CD4-positive, CD25-positive, alpha-beta regulatory T cell (primary cell): ENCODE data around the gene SOCS1. TPM values are rescaled to one million over a fixed set of nuclear protein-coding genes. Genes with fewer than 3 reads are reported as not detected.

ENCODE experiments used
- ATAC-seq, 2 donors: fragments of 150-1000 bp; cut with Tn5 transposase; one replicate each; pipeline ENCODE4 v1.10.0; 2021; ENCODE audit warnings: low read depth in 2 of 2, moderate number of reproducible peaks in 2 of 2, moderate library complexity in 1 of 2
- DNase-seq, 3 donors: peaks; one replicate each; pipeline versions ENCODE4 v3.0.0 to v3.0.0-alpha.2; 2012 to 2022; ENCODE audit warnings: mixed read lengths in 1 of 3
- H3K27ac ChIP-seq: one replicate; pipeline ENCODE4 v1.7.0; 2013; ENCODE audit warnings: mild to moderate bottlenecking, low read length; ENCODE audit not compliant: insufficient read depth, poor library complexity, severe bottlenecking
- H3K27me3 ChIP-seq: one replicate; pipeline ENCODE4 v1.7.0; 2013; ENCODE audit warnings: low read length; ENCODE audit not compliant: control insufficient read depth, insufficient read depth
- H3K36me3 ChIP-seq: one replicate; pipeline ENCODE4 v1.7.0; 2013; ENCODE audit warnings: mild to moderate bottlenecking, low read length, moderate library complexity; ENCODE audit not compliant: control insufficient read depth, insufficient read depth
- H3K4me1 ChIP-seq: 2 replicates; pipeline ENCODE4 v1.7.0; 2013; ENCODE audit warnings: mild to moderate bottlenecking, low read length; ENCODE audit not compliant: insufficient read depth, control insufficient read depth, poor library complexity, severe bottlenecking
- H3K4me3 ChIP-seq: one replicate; pipeline ENCODE4 v1.7.0; 2013; ENCODE audit warnings: low read depth, mild to moderate bottlenecking, low read length, moderate library complexity
- H3K9me3 ChIP-seq, 2 experiments: 1 replicate in 1 of 2; 2 replicates in 1 of 2; pipeline ENCODE4 v1.7.0; 2013; ENCODE audit warnings: low read length in 2 of 2, mild to moderate bottlenecking in 1 of 2, moderate library complexity in 1 of 2; ENCODE audit not compliant: control insufficient read depth in 2 of 2
- H3K27ac Mint-ChIP-seq, 3 donors: one replicate each; pipeline ENCODE4 v1.8.0; 2020 to 2022; ENCODE audit warnings: mild to moderate bottlenecking in 3 of 3, mixed read lengths in 3 of 3, moderate library complexity in 2 of 3
- H3K27me3 Mint-ChIP-seq: one replicate; pipeline ENCODE4 v1.8.0; 2022; ENCODE audit warnings: mild to moderate bottlenecking, mixed read lengths
- H3K36me3 Mint-ChIP-seq: one replicate; pipeline ENCODE4 v1.8.0; 2020; ENCODE audit warnings: mixed read lengths
- H3K4me1 Mint-ChIP-seq, 4 donors: one replicate each; pipeline ENCODE4 v1.8.0; 2020 to 2022; ENCODE audit warnings: mixed read lengths in 4 of 4, mild to moderate bottlenecking in 1 of 4
- H3K4me3 Mint-ChIP-seq, 4 donors: one replicate each; pipeline ENCODE4 v1.8.0; 2020 to 2022; ENCODE audit warnings: mild to moderate bottlenecking in 4 of 4, mixed read lengths in 4 of 4, moderate library complexity in 3 of 4
- H3K9me3 Mint-ChIP-seq, 7 donors: one replicate each; pipeline ENCODE4 v1.8.0; 2020 to 2022; ENCODE audit warnings: mixed read lengths in 7 of 7, mild to moderate bottlenecking in 3 of 7, moderate library complexity in 2 of 7
- polyA plus RNA-seq, 4 donors: library from polyadenylated mRNA; unstranded; fragments of 300-500 nt; fragmentation: Illumina TruSeq; gene quantifications; one replicate each; pipeline ENCODE4 v1.2.3, GENCODE V29; 2021
- total RNA-seq: library from RNA; stranded (reverse); gene quantifications from one replicate; pipeline ENCODE4 v1.2.3, GENCODE V29; 2022

The SOCS1 gene
- total and polyA plus RNA-seq, 5 donors from 2014 or later: 8.6 to 91.5 (median 10.5) TPM

DNA sequence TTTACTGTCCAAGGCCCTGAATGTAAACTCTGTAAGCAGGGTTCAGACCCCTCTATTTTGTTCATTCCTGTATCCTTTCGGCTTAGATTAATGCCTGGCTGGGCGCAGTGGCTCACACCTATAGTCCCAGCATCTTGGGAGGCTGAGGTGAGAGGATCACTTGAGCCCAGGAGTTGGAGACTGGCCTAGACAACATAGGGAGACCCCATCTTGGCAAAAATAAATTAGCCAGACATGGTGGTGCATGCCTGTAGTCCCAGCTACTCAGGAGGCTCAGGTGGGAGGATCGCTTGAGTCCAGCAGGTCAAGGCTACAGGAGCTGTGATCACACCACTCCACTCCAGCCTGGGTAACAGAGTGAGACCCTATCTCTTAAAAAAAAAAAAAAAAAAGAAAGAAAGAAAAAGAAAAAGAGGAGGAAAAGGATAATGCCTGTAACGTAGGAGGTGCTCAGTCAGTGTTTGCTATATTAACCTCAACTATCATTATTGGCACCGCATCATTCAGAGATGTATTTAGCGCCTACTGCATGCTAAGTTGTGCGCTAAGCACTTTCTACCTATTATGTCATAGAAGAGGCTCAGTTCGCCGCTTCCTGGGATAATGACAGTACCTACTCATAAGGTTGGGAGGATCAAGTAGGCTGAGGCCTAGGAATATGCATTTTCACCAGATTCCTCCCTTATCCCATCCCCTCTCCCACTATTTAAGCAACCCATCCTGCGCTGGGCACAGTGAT lies 5.0 kb downstream of the SOCS1 start:
- Mint-ChIP-seq H3K4me1 (peaks cover 13 to 46% (median 27%) of the 10 kb centered on the region in 4 donors), H3K27me3 (no peaks in the 10 kb centered on the region), H3K36me3 (peaks cover 15% of the 10 kb centered on the region), H3K4me3 (peak overlapping the region in 2 of 4 donors; percentile 75 to 86), H3K27ac (peak overlapping the region; percentile 29 to 96 (median 94)), H3K9me3 (no peaks in the 10 kb centered on the region)
- ATAC-seq (no peak), DNase-seq (peak in 1 of 3 donors; percentile 57)
- Histone ChIP-seq H3K36me3 (no peaks in the 10 kb centered on the region), H3K27me3 (no peaks in the 10 kb centered on the region), H3K4me1 (peaks cover 42% of the 10 kb centered on the region), H3K9me3 (no peaks in the 10 kb centered on the region), H3K27ac (no peak overlapping the region), H3K4me3 (no peak overlapping the region)

DNA sequence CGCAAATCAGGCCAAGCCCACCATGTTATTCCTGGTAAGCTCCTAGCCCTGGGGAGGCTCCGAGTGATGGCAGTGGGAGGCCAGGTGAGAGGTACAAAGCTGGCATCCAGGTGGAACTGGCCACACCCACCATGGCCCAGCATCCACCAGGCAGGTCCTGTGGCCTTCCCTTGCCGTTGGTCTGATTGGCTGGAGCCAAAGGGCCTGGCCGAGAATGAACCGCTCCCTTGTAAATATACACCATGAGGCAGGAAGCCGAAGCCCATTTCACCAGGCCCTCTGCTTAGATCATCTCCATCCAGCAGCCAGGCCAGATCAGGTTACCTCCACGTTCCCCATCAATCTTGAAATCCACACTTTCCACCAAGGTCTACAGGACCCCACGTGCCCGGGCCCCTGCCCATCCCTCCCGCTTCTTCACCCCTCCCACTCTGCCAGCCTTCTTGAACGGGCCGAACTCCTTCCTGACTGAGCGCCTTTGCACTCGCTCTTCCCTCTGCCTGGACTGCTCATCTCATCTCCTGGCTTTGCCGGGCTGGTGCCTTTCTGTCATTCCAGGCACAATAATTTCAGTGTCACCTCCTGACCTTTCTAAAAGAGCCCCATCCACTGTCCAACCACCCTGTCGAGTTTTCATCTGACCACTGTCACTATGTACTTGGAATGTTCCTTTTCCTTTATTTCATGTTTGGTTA lies 5.8 kb downstream of the SOCS1 start:
- H3K27me3 Mint-ChIP-seq: no peaks in the 10 kb centered on the region
- Histone ChIP-seq H3K4me3 (no peak overlapping the region), H3K4me1 (peaks cover 43% of the 10 kb centered on the region), H3K27ac (no peak overlapping the region), H3K9me3 (no peaks in the 10 kb centered on the region), H3K36me3 (no peaks in the 10 kb centered on the region), H3K27me3 (no peaks in the 10 kb centered on the region)
- H3K4me1 Mint-ChIP-seq: peaks cover 15 to 51% (median 29%) of the 10 kb centered on the region in 4 donors
- DNase-seq (peak in 1 of 3 donors; percentile 66), ATAC-seq (no peak)
- H3K9me3 Mint-ChIP-seq: no peaks in the 10 kb centered on the region
- H3K36me3 Mint-ChIP-seq: peaks cover 15% of the 10 kb centered on the region
- H3K27ac Mint-ChIP-seq: peak overlapping the region in 2 of 3 donors; percentile 29 to 95
- H3K4me3 Mint-ChIP-seq: peak overlapping the region in 2 of 4 donors; percentile 61 to 79

DNA sequence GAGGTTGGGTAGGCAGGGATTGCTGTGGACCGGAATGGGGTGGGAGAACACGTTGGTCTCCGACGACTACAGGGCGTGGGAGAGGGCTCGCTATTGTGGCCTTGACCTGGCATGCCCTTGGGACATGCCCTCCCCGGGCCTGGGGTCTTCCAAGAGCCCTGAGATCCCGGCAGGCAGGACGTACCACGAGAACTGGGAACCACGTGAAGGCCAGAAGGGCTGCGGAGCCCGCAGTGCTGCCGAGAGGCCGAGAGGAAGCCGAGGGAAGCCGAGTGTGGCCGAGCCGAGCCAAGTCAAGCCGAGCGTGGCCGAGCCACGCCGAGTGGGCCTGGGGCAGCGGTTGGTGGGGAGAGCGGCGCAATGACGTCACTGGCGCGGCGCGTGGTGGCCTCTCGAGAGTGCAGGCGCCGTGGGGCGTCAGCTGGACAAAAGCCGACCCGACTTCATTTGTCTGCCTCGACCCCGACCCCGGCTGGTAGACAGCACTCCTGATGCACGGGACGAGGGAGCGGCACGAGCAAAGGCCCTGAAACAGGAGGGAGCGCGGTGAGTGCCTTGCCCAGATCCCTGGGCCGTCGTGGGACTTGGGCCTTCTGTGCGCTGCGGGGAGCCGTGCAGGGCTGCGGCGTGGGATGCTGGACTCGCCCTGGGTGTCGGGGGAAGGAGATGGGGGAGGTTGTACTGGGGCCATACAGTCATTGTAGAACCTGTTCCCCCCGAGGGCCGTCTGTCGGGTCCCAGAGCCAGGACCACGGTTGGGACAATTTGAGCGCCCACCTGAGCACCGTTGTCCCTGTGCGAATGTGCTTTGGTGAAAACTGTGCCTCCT lies 6.6 kb downstream of the SOCS1 start:
- H3K4me1 Mint-ChIP-seq: peaks cover 15 to 54% (median 29%) of the 10 kb centered on the region in 4 donors
- DNase-seq: peak in 1 of 3 donors; percentile 56

DNA sequence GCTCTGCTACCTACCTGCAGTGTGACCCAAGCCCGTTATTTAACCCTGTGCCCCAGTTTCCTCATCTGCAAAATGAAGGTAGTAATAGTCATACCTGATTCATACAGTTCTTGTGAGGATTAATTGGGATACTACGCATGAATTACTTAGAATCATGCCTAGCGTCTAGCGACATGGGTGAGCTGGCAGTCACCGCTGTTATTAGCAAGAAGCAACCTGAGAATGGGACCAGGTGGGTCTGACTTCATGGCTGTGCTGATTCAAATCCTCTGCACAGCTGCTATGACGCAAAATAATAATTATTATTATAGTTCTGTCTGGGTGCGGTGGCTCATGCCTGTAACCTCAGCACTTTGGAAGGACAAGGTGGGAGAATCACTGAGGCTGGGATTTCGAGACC lies 7.9 kb downstream of the SOCS1 start:
- DNase-seq: peak in 1 of 3 donors; percentile 53
- Mint-ChIP-seq H3K9me3 (no peaks in the 10 kb centered on the region), H3K27ac (no peak overlapping the region), H3K4me3 (no peak overlapping the region), H3K4me1 (peaks cover 7 to 43% (median 21%) of the 10 kb centered on the region in 4 donors), H3K27me3 (no peaks in the 10 kb centered on the region), H3K36me3 (peaks cover 10% of the 10 kb centered on the region)
- no peak overlapping the region for H3K27ac ChIP-seq
- no peak overlapping the region for H3K4me3 ChIP-seq
- peaks cover 24% of the 10 kb centered on the region for H3K4me1 ChIP-seq
- H3K27me3 ChIP-seq: no peaks in the 10 kb centered on the region
- H3K36me3 ChIP-seq: no peaks in the 10 kb centered on the region
- ATAC-seq: no peak
- H3K9me3 ChIP-seq: no peaks in the 10 kb centered on the region

More for the DNA sequence above, 6.6 kb downstream of the SOCS1 start:
- H3K27ac ChIP-seq: no peak overlapping the region
- peak overlapping the region in 2 of 4 donors; percentile 61 to 89 for H3K4me3 Mint-ChIP-seq
- no peak overlapping the region for H3K4me3 ChIP-seq
- no peaks in the 10 kb centered on the region for H3K27me3 ChIP-seq
- no peaks in the 10 kb centered on the region for H3K9me3 ChIP-seq
- H3K27ac Mint-ChIP-seq: peak overlapping the region in 1 of 3 donors; percentile 43
- H3K36me3 ChIP-seq: no peaks in the 10 kb centered on the region
- ATAC-seq: no peak
- H3K27me3 Mint-ChIP-seq: no peaks in the 10 kb centered on the region
- peaks cover 37% of the 10 kb centered on the region for H3K4me1 ChIP-seq
- no peaks in the 10 kb centered on the region for H3K9me3 Mint-ChIP-seq
- peaks cover 15% of the 10 kb centered on the region for H3K36me3 Mint-ChIP-seq

DNA sequence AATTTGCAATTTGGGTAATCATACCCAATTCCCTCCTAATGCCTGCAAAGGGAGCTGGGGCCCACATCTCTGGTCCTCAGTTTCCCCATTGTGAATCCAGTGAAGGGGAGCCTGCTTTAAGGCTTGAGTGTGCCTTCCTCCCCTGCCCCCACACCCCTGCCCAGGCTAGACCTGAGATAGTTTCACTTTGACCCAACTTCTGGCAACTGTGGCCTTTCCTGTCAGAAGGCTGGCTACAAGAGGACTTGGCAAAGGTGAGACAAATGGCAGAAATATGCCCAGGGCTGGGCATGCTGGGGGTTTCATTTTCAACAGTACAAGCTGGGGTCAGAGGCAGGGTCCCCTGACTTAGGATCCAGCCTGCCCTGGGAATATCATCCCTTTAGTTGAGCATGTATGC lies 10.0 kb downstream of the SOCS1 start:
- H3K9me3 Mint-ChIP-seq: no peaks in the 10 kb centered on the region
- peak overlapping the region in 1 of 4 donors; percentile 40 for H3K4me3 Mint-ChIP-seq
- no peaks in the 10 kb centered on the region for H3K27me3 Mint-ChIP-seq
- no peak overlapping the region for H3K27ac Mint-ChIP-seq
- H3K4me1 ChIP-seq: peaks cover 4% of the 10 kb centered on the region
- H3K4me3 ChIP-seq: no peak overlapping the region
- H3K36me3 Mint-ChIP-seq: peaks cover 4% of the 10 kb centered on the region
- peaks cover 4 to 26% (median 7%) of the 10 kb centered on the region in 4 donors for H3K4me1 Mint-ChIP-seq
- H3K27me3 ChIP-seq: no peaks in the 10 kb centered on the region
- no peak overlapping the region for H3K27ac ChIP-seq
- no peaks in the 10 kb centered on the region for H3K9me3 ChIP-seq
- DNase-seq: peak in 1 of 3 donors; percentile 63
- no peak for ATAC-seq
- no peaks in the 10 kb centered on the region for H3K36me3 ChIP-seq

DNA sequence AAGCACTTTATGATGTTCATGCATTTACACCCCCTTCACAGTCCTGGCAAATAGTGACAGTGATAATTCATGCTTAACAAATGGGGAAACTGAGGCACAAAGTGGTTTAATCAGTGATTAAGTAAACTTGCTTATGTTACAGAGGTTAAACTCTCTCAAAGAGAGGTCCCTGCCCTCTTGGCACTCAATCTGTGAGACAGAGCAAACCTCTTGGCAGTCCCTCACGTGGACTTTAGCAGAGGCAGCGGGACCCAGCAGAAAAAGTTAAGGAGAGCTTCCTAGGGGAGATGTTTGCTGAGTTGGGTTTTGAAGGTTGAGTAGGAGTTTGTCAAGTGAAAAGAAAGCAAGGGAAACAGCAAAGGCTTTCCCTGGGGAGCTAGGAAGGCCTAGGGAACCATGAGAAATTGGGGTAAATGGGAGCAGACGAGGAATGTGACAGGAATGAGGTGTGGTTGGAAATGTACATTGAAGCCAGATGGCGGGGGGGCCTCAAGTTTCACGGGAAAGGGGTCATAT lies 10.7 kb downstream of the SOCS1 start:
- H3K9me3 Mint-ChIP-seq: no peaks in the 10 kb centered on the region
- Histone ChIP-seq H3K27me3 (no peaks in the 10 kb centered on the region), H3K4me3 (no peak overlapping the region), H3K27ac (no peak overlapping the region), H3K9me3 (no peaks in the 10 kb centered on the region), H3K36me3 (no peaks in the 10 kb centered on the region), H3K4me1 (peaks cover 10% of the 10 kb centered on the region)
- no peaks in the 10 kb centered on the region for H3K36me3 Mint-ChIP-seq
- H3K4me1 Mint-ChIP-seq: peaks cover 0 to 26% (median 7%) of the 10 kb centered on the region in 4 donors
- no peaks in the 10 kb centered on the region for H3K27me3 Mint-ChIP-seq
- H3K4me3 Mint-ChIP-seq: peak overlapping the region in 1 of 4 donors; percentile 40
- DNase-seq (no peak), ATAC-seq (no peak)
- H3K27ac Mint-ChIP-seq: peak overlapping the region; percentile 27 to 95 (median 59)

DNA sequence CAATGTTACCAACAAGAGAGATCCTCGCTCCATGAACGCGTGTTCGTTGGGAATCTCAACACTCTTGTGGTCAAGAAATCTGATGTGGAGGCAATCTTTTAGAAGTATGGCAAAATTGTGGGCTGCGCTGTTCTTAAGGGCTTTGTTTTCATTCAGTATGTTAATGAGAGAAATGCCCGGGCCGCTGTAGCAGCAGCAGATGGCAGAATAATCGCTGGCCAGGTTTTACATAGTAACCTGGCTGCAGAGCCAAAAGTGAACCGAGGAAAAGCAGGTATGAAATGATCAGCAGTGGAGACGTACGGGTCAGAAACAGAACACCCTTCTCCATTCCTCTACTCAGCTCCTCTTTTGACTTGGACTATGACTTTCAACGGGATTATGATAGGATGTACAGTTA lies 13.3 kb downstream of the SOCS1 start:
- H3K27me3 ChIP-seq: no peaks in the 10 kb centered on the region
- Mint-ChIP-seq H3K4me3 (no peak overlapping the region), H3K27ac (no peak overlapping the region), H3K9me3 (no peaks in the 10 kb centered on the region), H3K4me1 (peaks cover 0 to 23% (median 11%) of the 10 kb centered on the region in 4 donors), H3K36me3 (no peaks in the 10 kb centered on the region), H3K27me3 (no peaks in the 10 kb centered on the region)
- no peaks in the 10 kb centered on the region for H3K36me3 ChIP-seq
- ATAC-seq (no peak), DNase-seq (no peak)
- H3K27ac ChIP-seq: no peak overlapping the region
- no peak overlapping the region for H3K4me3 ChIP-seq
- H3K4me1 ChIP-seq: peaks cover 10% of the 10 kb centered on the region
- H3K9me3 ChIP-seq: no peaks in the 10 kb centered on the region
